Lower lobe of right lung (tissue), 2 donors: ENCODE data around the gene LINGO4. TPM values are rescaled to one million over a fixed set of nuclear protein-coding genes. Genes with fewer than 3 reads are reported as not detected.

ENCODE experiments used
- ATAC-seq, 2 donors: fragments of 200-7000 bp; cut with Tn5 transposase; one replicate each; pipeline ENCODE4 v1.9.1; 2020 to 2022; ENCODE audit warnings: mild to moderate bottlenecking in 2 of 2, moderate library complexity in 2 of 2
- DNase-seq: peaks from one replicate; pipeline ENCODE4 v3.0.0-alpha.2; 2020
- H3K27ac ChIP-seq: fragments of 200-600 bp; one replicate; pipeline ENCODE4 v1.8.0; 2022
- H3K27me3 ChIP-seq: fragments of 200-600 bp; one replicate; pipeline ENCODE4 v1.8.0; 2022; ENCODE audit warnings: low read depth
- H3K36me3 ChIP-seq: fragments of 200-600 bp; one replicate; pipeline ENCODE4 v1.8.0; 2022; ENCODE audit warnings: mild to moderate bottlenecking
- H3K4me1 ChIP-seq: fragments of 200-600 bp; one replicate; pipeline ENCODE4 v1.8.0; 2022
- H3K4me3 ChIP-seq: fragments of 200-600 bp; one replicate; pipeline ENCODE4 v1.8.0; 2022; ENCODE audit warnings: mild to moderate bottlenecking
- H3K9me3 ChIP-seq: fragments of 200-600 bp; one replicate; pipeline ENCODE4 v1.8.0; 2022
- intact Hi-C: fragments of 100-400 bp; cut with DNase I; formaldehyde crosslinking; loops from one replicate; pipeline ENCODE4 v1.11.0; 2022
- total RNA-seq: library from RNA; stranded (reverse); fragmentation: NEBNext Ultra II Directional; extraction: Animal tissue kit (Norgen Biotek cat#: 25700); gene quantifications from one replicate; pipeline ENCODE4 v1.2.1, GENCODE V29; 2021
- TF ChIP-seq, protein P1 (sequence below): fragments of 200-600 bp; IDR thresholded peaks from one replicate; pipeline ENCODE4 v1.8.0; 2022; ENCODE audit warnings: antibody characterized with exemption, mild to moderate bottlenecking
- donor health status: DM: no; HTN: yes; CAD: no; lungs with severe emphysema.

LINGO4 gene
- total RNA-seq, 1 donor from 2014 or later: 0.50 TPM

GRCh38 chr1:151843398-151843797 lies 38.2 kb upstream of the LINGO4 start:
- peaks cover 16% of the 10 kb centered on the region for H3K27me3 ChIP-seq
- peaks cover 22% of the 10 kb centered on the region for H3K4me1 ChIP-seq
- no peaks in the 10 kb centered on the region for H3K9me3 ChIP-seq
- no peak overlapping the region for H3K4me3 ChIP-seq
- ATAC-seq: no peak
- no peak for DNase-seq
- intact Hi-C loops: no loop called here
- no peak overlapping the region for H3K27ac ChIP-seq
- TF ChIP-seq, protein P1, sequence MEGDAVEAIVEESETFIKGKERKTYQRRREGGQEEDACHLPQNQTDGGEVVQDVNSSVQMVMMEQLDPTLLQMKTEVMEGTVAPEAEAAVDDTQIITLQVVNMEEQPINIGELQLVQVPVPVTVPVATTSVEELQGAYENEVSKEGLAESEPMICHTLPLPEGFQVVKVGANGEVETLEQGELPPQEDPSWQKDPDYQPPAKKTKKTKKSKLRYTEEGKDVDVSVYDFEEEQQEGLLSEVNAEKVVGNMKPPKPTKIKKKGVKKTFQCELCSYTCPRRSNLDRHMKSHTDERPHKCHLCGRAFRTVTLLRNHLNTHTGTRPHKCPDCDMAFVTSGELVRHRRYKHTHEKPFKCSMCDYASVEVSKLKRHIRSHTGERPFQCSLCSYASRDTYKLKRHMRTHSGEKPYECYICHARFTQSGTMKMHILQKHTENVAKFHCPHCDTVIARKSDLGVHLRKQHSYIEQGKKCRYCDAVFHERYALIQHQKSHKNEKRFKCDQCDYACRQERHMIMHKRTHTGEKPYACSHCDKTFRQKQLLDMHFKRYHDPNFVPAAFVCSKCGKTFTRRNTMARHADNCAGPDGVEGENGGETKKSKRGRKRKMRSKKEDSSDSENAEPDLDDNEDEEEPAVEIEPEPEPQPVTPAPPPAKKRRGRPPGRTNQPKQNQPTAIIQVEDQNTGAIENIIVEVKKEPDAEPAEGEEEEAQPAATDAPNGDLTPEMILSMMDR: no peak
- H3K36me3 ChIP-seq: no peaks in the 10 kb centered on the region

GRCh38 chr1:151841141-151841540 lies 35.9 kb upstream of the LINGO4 start:
- H3K36me3 ChIP-seq: no peaks in the 10 kb centered on the region
- no peak overlapping the region for H3K27ac ChIP-seq
- H3K4me1 ChIP-seq: peaks cover 27% of the 10 kb centered on the region
- H3K9me3 ChIP-seq: no peaks in the 10 kb centered on the region
- H3K4me3 ChIP-seq: no peak overlapping the region
- DNase-seq (no peak), ATAC-seq (no peak)
- intact Hi-C loops: no loop called here
- peaks cover 27% of the 10 kb centered on the region for H3K27me3 ChIP-seq
- TF ChIP-seq, protein P1: no peak

DNA sequence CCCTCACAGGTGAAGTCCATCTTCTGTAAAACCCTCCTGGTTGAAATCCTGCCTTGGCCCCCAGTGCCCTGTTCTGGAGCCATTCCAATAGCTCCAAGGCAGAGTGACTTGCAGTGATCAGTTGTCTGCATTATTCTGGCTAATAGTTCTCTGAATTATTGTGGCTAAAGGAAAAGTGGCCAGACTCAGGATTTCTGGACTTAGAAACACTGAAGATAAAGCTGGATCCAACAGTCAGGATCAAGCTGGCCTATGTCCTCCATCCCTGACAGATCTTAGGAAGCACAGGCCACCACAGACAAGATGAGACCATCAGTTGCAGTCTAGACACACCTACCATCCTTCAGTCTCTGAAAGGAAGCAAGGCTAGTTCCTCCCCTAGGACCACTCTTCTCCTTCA lies 35.2 kb upstream of the LINGO4 start:
- intact Hi-C loops: no loop called here
- Histone ChIP-seq H3K9me3 (no peaks in the 10 kb centered on the region), H3K4me1 (peaks cover 27% of the 10 kb centered on the region), H3K27me3 (peaks cover 27% of the 10 kb centered on the region), H3K36me3 (no peaks in the 10 kb centered on the region), H3K27ac (peak overlapping the region; percentile 63), H3K4me3 (peak overlapping the region; percentile 52)
- DNase-seq (no peak), ATAC-seq (no peak)
- TF ChIP-seq, protein P1: no peak

DNA sequence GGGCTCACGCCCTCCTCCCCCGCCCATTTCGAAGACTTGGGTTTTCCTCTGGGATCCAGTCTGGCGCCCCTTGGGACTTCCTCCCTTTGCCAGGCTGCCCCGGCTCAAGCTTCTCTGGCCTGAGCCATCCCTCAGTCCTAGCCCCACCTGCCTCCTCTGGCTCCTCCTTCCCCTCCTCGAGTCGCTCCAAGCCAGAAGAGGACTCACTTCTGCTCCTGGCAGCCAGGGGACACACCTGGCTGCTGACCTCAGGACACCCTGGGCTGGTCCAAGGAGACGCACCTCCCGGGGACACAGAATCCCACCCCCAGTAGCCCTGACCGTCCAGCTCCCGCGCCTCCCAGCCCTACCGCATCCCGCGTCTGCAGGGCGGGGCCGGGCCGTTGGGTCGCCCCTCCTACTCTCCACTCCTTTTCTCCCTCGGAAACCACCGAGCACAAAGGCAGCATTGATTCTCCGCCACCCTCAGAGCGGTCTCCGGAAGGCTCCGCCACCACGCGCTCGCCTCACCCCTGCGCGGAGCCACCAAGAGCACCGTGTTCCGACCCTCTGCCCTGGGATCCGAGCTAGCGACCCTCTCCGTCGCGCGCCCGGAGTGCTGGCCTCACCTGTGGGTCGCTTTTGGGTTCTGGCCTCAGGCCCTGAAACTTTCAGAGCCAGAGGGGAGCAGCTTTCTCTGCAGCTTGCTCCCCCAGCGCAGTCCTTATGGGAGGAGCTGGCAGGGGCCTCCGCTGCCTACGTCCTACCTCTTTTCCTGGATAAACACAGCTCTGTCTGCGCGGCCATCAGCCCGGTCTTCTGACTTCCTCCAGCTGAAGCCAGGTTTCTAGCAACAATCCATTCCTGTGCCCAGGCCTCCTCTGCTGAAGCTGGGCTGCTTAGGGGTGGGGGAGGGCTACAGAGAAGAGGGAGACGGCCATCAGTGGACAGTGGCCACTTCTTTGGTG lies 34.5 kb upstream of the LINGO4 start, which contains the start of gene C2CD4D:
TSS of gene C2CD4D (minus strand) at position 364 of the 947 bp plus-strand sequence. CDS start 831 bp downstream, outside the sequence.
- peak; percentile 68 for DNase-seq
- Histone ChIP-seq H3K36me3 (no peaks in the 10 kb centered on the region), H3K27me3 (peaks cover 27% of the 10 kb centered on the region), H3K9me3 (no peaks in the 10 kb centered on the region), H3K27ac (peak within 1 kb of the TSS; percentile 63), H3K4me3 (peak within 1 kb of the TSS; percentile 52), H3K4me1 (peaks cover 27% of the 10 kb centered on the region)
- peak; percentile 69 for ATAC-seq
- TF ChIP-seq, protein P1: no peak
- intact Hi-C loops: no loop called here

DNA sequence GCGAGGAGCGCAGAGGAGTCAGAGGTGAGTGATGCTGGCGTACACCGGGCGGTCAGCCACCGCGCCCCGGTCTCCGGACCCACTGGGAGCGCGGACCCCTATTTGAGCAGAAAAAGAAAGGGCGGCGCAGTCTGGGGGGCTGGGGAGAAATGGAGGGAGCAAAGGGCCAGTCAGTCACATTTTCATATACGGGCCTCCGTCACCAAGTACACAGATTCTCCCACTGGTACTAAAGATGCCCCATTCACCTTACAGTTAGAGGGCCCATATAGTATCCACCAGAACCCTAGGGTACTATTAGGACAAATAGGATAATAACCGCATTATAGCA lies 33.8 kb upstream of the LINGO4 start:
- no peak for ATAC-seq
- Histone ChIP-seq H3K36me3 (no peaks in the 10 kb centered on the region), H3K4me3 (peak overlapping the region; percentile 52)

More for the DNA sequence above, 33.8 kb upstream of the LINGO4 start:
- TF ChIP-seq, protein P1: no peak
- no peak for DNase-seq
- H3K9me3 ChIP-seq: no peaks in the 10 kb centered on the region
- peaks cover 27% of the 10 kb centered on the region for H3K4me1 ChIP-seq
- H3K27me3 ChIP-seq: peaks cover 27% of the 10 kb centered on the region
- intact Hi-C loops: no loop called here
- H3K27ac ChIP-seq: peak overlapping the region; percentile 58
